GM19239 (cell line): ENCODE measurements around the gene PRKN.

ENCODE experiments used
- DNase-seq: peaks from one replicate; pipeline ENCODE4 v3.0.0; 2011; ENCODE audit warnings: low spot score; ENCODE audit not compliant: insufficient read length
- FAIRE-seq: peaks from 2 replicates; lab custom pipeline; 2011; peaks lifted over from hg19 to GRCh38; lab: Jason Lieb, UNC

The PRKN gene

GRCh38 chr6:162481938-162482337 lies 245.6 kb downstream of the PRKN start:
- FAIRE-seq, result no peak
- DNase-seq, result no peak

- FAIRE-seq (no peak), DNase-seq (no peak)
Measured at GRCh38 chr6:162481320-162481719, 246.2 kb downstream of the PRKN start.

- no peak for DNase-seq
- FAIRE-seq, result no peak
Measured at GRCh38 chr6:162478192-162478671, 249.3 kb downstream of the PRKN start.

GRCh38 chr6:162474722-162475121 lies 252.8 kb downstream of the PRKN start:
- FAIRE-seq, result no peak
- DNase-seq, result no peak

DNA sequence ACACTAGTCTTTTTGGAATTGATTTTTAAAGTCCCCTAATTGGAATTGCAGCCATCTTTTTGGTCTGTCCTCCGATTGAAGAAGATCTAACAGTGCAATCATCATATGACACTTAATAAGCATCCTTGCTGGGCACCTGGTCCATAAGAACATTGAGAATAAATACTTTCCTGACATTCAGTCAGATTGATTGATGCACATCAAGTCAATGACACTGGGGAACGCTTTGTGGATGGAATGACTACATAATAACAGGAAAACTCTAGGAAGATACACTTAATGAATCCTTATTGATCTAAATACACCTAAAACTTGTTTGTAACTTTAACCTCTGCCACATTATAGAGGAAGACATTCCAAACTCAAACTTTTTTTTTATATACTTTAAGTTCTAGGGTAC lies 255.7 kb downstream of the PRKN start:
- no peak for FAIRE-seq
- DNase-seq, result no peak

DNA sequence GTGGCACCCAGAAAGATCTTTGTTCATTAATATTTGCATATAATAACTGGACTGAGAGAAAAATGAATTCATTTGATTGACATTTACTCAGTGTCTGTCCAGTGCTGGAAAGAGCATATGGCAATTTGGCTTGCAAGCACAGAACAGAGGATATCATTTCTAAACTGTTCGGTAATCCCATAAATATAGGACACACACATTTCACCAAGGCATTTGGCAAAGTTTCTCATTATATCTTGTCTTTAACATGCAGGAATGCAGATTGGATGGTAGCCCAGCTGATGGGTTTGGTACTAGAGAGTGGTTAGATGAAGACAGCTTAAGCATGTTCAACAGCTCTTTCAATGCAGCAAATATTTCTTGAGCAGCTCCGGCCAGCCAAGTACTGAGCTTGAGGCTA lies 259.2 kb downstream of the PRKN start:
- no peak for FAIRE-seq
- no peak for DNase-seq

DNA sequence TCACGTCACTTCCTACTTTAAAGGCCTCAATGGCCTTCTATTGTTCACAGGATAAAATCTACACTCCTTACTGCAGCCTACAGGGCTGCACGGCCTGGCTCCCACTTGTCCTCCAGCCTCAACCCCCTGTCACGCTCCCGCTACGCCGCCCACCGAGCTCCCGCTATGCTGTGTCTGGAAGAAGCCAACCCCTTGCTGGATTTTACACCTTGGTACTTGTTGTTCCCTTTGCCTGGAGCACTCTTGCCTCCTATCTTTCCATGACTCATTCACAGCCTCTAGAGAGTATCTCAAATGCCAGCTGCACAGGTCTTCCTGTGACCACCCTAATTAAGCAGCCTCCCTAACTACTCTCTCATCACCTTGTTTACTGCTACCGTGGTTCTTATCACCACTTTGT lies 259.9 kb downstream of the PRKN start:
- FAIRE-seq, result no peak

DNA sequence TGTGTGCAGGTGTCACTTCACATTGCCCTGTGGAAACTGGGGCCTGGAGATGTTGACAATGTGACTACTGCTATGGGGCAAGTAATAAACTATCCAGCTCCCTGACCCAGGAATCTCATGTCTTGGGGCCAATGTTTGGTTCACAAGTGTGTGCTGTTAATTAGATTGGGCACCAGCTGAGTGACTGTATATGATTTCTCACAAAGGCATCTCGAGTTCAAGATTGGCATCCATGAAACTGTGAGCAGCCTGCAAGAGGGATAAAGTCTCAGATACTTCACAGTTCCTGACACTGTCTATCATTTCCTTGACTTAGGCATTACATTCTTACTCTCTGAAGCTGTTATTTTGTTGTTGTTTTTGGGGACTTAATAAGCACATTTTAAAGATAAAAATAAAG lies 264.0 kb downstream of the PRKN start:
- FAIRE-seq, result no peak
- no peak for DNase-seq

More for the DNA sequence above, 259.9 kb downstream of the PRKN start:
- no peak for DNase-seq

DNA sequence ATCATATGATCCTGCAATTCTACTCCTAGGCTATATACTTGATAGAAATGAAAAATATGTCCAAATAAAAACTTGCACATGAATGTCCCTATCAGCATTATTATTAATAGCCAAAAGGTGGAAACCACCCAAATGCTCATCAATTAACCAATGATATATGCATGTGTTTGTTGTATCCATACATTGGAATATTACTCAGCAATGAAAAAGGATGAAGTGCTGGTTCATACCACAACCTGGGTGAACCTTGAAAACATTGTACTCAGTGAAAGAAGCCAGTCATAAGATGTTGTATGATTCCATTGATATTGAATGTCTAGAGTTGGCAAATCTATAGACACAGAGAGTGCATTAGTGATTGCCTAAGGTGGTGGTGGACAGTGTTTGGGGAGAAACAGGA lies 267.6 kb downstream of the PRKN start:
- DNase-seq, result no peak
- no peak for FAIRE-seq

DNA sequence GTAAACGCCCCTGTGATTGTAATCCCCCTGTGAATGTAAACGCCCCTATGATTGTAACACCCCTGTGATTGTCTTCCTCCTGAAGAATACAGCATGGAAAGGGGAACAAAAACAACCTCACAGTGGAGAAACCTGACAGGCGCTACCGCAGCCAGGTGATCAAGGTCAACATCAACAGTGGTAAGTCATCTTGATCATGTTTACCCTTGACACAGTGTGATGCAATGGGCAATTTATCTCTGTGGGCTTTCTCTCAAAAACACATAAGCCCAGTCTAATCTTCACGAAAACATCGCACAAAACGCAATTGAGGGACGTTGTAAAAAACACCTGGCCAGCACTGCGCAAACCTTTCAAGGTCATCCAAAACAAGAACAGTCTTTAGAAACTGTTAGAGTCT lies 277.2 kb downstream of the PRKN start:
- FAIRE-seq (no peak), DNase-seq (no peak)

GRCh38 chr6:162448294-162448693 lies 279.3 kb downstream of the PRKN start:
- DNase-seq, result no peak
- FAIRE-seq, result no peak

DNA sequence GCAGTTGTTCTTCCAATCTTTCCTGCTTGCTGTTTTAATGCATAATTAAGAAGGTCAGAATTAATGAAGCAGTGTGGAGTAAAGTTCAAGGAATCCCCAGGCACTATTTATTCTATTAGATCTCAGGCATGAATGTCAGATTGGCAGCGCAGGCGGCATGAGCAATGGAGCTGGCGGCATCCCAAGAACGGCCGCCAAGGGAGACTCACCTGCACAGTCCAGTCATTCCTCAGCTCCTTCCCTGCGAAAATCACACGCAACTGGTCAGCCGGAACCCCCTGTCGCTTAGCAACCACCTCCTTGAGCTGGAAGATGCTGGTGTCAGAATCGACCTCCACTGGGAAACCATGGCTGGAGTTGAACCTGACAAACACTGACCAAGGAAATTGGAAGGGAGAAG lies 284.5 kb downstream of the PRKN start:
- DNase-seq (no peak), FAIRE-seq (no peak)

GRCh38 chr6:162442687-162443086 lies 284.9 kb downstream of the PRKN start:
- DNase-seq, result no peak
- no peak for FAIRE-seq

GRCh38 chr6:162441991-162442390 lies 285.6 kb downstream of the PRKN start:
- FAIRE-seq, result no peak
- no peak for DNase-seq

GRCh38 chr6:162438980-162439379 lies 288.6 kb downstream of the PRKN start:
- no peak for FAIRE-seq

GRCh38 chr6:162435071-162435470 lies 292.5 kb downstream of the PRKN start:
- no peak for FAIRE-seq
- no peak for DNase-seq

More at GRCh38 chr6:162438980-162439379, 288.6 kb downstream of the PRKN start:
- no peak for DNase-seq

DNA sequence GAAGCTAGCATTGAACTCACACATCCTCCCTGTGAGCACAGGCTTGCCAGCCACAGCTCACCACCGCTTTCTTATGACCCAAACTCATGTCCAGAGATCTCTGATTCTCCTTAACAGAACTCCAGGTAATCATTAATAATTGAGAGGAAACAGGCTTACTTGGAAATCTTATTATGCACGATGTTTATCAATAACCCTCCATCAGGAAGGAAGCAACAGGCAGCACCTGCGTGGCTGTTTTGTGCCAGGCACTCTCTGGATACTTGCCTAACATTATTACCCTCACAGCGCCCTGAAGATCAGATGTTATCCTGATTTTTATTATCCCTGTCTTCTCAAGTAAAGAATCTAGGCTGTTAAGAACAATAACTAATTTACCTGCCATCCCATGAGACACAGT lies 306.6 kb downstream of the PRKN start:
- DNase-seq (no peak), FAIRE-seq (no peak)

- FAIRE-seq (no peak), DNase-seq (no peak)
Measured at GRCh38 chr6:162416831-162417537, 310.6 kb downstream of the PRKN start.

- DNase-seq (no peak), FAIRE-seq (no peak)
Measured at GRCh38 chr6:162416307-162416706, 311.3 kb downstream of the PRKN start.

GRCh38 chr6:162409741-162410691 lies 317.6 kb downstream of the PRKN start:
- DNase-seq, result no peak
- FAIRE-seq, result no peak

- DNase-seq (no peak), FAIRE-seq (no peak)
Measured at GRCh38 chr6:162408826-162409535, 318.6 kb downstream of the PRKN start.
